Measurements from ENCODE around the gene UBE2H. TPM values are rescaled to one million over a fixed set of nuclear protein-coding genes. Genes with fewer than 3 reads are reported as not detected.

The UBE2H gene
- total RNA-seq, 1 experiment from 2014 or later = 28.8 TPM

- Histone ChIP-seq H3K4me1 (ENCODE audit: insufficient read depth, low read length, poor library complexity, severe bottlenecking) (peaks cover 22% of the 10 kb centered on the region), H3K36me3 (ENCODE audit: insufficient read depth, low read length, poor library complexity, severe bottlenecking) (no peaks in the 10 kb centered on the region), H3K27ac (ENCODE audit: low read depth, low read length, poor library complexity, severe bottlenecking) (no peak overlapping the region), H3K27me3 (replicated peaks; ENCODE audit: insufficient read depth, low read depth, low read length, poor library complexity) (no peaks in the 10 kb centered on the region), H3K4me3 (ENCODE audit: low read depth, low read length, poor library complexity, severe bottlenecking) (no peak overlapping the region), H3K9me3 (ENCODE audit: low read depth, low read length, poor library complexity, severe bottlenecking) (no peaks in the 10 kb centered on the region)
- POLR2A ChIA-PET (ENCODE audit: low non-redundant PET) = no interaction called here
- CTCF ChIA-PET = no interaction called here
- peak; percentile 17 for DNase-seq (ENCODE audit: low spot score)
- TF ChIP-seq CTCF (conservative IDR thresholded peaks at IDR 0.05; ENCODE audit: low read depth, low read length) (no peak), EZH2 (IDR thresholded peaks at IDR 0.05; ENCODE audit: borderline replicate concordance, low read depth, low read length, poor library complexity, severe bottlenecking) (no peak)
- intact Hi-C loops (cut with micrococcal nuclease; ENCODE audit: unreplicated experiment) = no loop called here
- BruUV-seq (replicated peaks) = no TSS peak
Measured at GRCh38 chr7:129853661-129854268, 99.0 kb downstream of the UBE2H start.

- no peak for TF ChIP-seq EZH2 (IDR thresholded peaks at IDR 0.05; ENCODE audit: borderline replicate concordance, low read depth, low read length, poor library complexity, severe bottlenecking)
- no peak for TF ChIP-seq CTCF (conservative IDR thresholded peaks at IDR 0.05; ENCODE audit: low read depth, low read length)
- Histone ChIP-seq H3K36me3 (ENCODE audit: insufficient read depth, low read length, poor library complexity, severe bottlenecking) (no peaks in the 10 kb centered on the region), H3K9me3 (ENCODE audit: low read depth, low read length, poor library complexity, severe bottlenecking) (no peaks in the 10 kb centered on the region), H3K27me3 (replicated peaks; ENCODE audit: insufficient read depth, low read depth, low read length, poor library complexity) (no peaks in the 10 kb centered on the region), H3K4me3 (ENCODE audit: low read depth, low read length, poor library complexity, severe bottlenecking) (no peak overlapping the region), H3K27ac (ENCODE audit: low read depth, low read length, poor library complexity, severe bottlenecking) (no peak overlapping the region), H3K4me1 (ENCODE audit: insufficient read depth, low read length, poor library complexity, severe bottlenecking) (peaks cover 22% of the 10 kb centered on the region)
- DNase-seq (ENCODE audit: low spot score) = no peak
- POLR2A ChIA-PET (ENCODE audit: low non-redundant PET) = no interaction called here
- intact Hi-C loops (cut with micrococcal nuclease; ENCODE audit: unreplicated experiment) = no loop called here
- BruUV-seq (replicated peaks) = no TSS peak
- CTCF ChIA-PET = no interaction called here
Measured at GRCh38 chr7:129851809-129852208, 101.0 kb downstream of the UBE2H start.

GRCh38 chr7:129851174-129851573 is 101.6 kb downstream of the UBE2H start:
- CTCF ChIA-PET = no interaction called here
- H3K27ac ChIP-seq (ENCODE audit: low read depth, low read length, poor library complexity, severe bottlenecking) = no peak overlapping the region
- no peaks in the 10 kb centered on the region for H3K36me3 ChIP-seq (ENCODE audit: insufficient read depth, low read length, poor library complexity, severe bottlenecking)
- peaks cover 22% of the 10 kb centered on the region for H3K4me1 ChIP-seq (ENCODE audit: insufficient read depth, low read length, poor library complexity, severe bottlenecking)
- H3K4me3 ChIP-seq (ENCODE audit: low read depth, low read length, poor library complexity, severe bottlenecking) = no peak overlapping the region
- intact Hi-C loops (cut with micrococcal nuclease; ENCODE audit: unreplicated experiment) = no loop called here
- TF ChIP-seq EZH2 (IDR thresholded peaks at IDR 0.05; ENCODE audit: borderline replicate concordance, low read depth, low read length, poor library complexity, severe bottlenecking) = no peak
- TF ChIP-seq CTCF (conservative IDR thresholded peaks at IDR 0.05; ENCODE audit: low read depth, low read length) = no peak
- no TSS peak for BruUV-seq (replicated peaks)
- POLR2A ChIA-PET (ENCODE audit: low non-redundant PET) = interaction anchor here (0.6 kb wide), 1 partner anchor 39 kb away, joined by 3 read pairs; no protein-coding TSS in a partner anchor
- H3K9me3 ChIP-seq (ENCODE audit: low read depth, low read length, poor library complexity, severe bottlenecking) = no peaks in the 10 kb centered on the region
- H3K27me3 ChIP-seq (replicated peaks; ENCODE audit: insufficient read depth, low read depth, low read length, poor library complexity) = no peaks in the 10 kb centered on the region
- no peak for DNase-seq (ENCODE audit: low spot score)

Data from A673 (cell line).